T-cell (primary cell): ENCODE measurements around the gene ZDHHC17. TPM values are rescaled to one million over a fixed set of nuclear protein-coding genes. Genes with fewer than 3 reads are reported as not detected.

Experiments
- ATAC-seq, 4 experiments: fragments of 200-7000 bp in 3 of 4; fragments of 150-1000 bp in 1 of 4; cut with Tn5 transposase; replicated peaks in 1 of 4; 1 replicate in 3 of 4; 2 replicates in 1 of 4; pipeline ENCODE4 v1.10.0; 2021; ENCODE audit warnings: moderate library complexity in 3 of 4, mild to moderate bottlenecking in 2 of 4, moderate number of reproducible peaks in 1 of 4
- CTCF ChIA-PET, 2 donors: fragments of 300-600 bp; sonication (Branson Sonifier 250); formaldehyde crosslinking; loops; one replicate each; lab custom pipeline; 2022; ENCODE audit warnings: antibody characterized with exemption in 2 of 2; lab: Charles Lee
- POLR2A ChIA-PET, 2 donors: fragments of 300-600 bp; sonication (Branson Sonifier 250); formaldehyde crosslinking; loops; one replicate each; lab custom pipeline; 2022; ENCODE audit warnings: antibody characterized with exemption in 2 of 2; lab: Charles Lee
- DNase-seq, 35 experiments: peaks; one replicate each; pipeline versions ENCODE4 v3.0.0 to v3.0.0-alpha.2; 2013 to 2023
- H3K27ac ChIP-seq: one replicate; pipeline ENCODE4 v1.5.1; 2013; ENCODE audit warnings: low read length
- H3K27me3 ChIP-seq, 2 experiments: replicated peaks in 1 of 2; 1 replicate in 1 of 2; 2 replicates in 1 of 2; pipeline versions ENCODE4 v1.6.1 to v1.7.0; 2013; ENCODE audit warnings: low read length in 1 of 2, mixed read lengths in 1 of 2; ENCODE audit not compliant: control insufficient read depth in 2 of 2, insufficient read depth in 2 of 2; ENCODE audit errors: extremely low read depth in 1 of 2
- H3K36me3 ChIP-seq, 2 donors: 1 replicate in 1 of 2; 2 replicates in 1 of 2; pipeline versions ENCODE4 v1.6.1 to v1.7.0; 2013; ENCODE audit warnings: low read length in 1 of 2; ENCODE audit not compliant: control insufficient read depth in 2 of 2, insufficient read depth in 1 of 2; ENCODE audit errors: extremely low read depth in 1 of 2
- H3K4me1 ChIP-seq, 2 experiments: 1 replicate in 1 of 2; 2 replicates in 1 of 2; pipeline versions ENCODE4 v1.6.1 to v1.7.0; 2013; ENCODE audit warnings: low read length in 2 of 2, mixed read lengths in 1 of 2; ENCODE audit not compliant: insufficient read depth in 2 of 2, control insufficient read depth in 1 of 2; ENCODE audit errors: extremely low read depth in 1 of 2
- H3K4me3 ChIP-seq, 2 donors: 1 replicate in 1 of 2; 2 replicates in 1 of 2; pipeline versions ENCODE4 v1.5.1 to v1.7.0; 2013; ENCODE audit warnings: mild to moderate bottlenecking in 2 of 2, low read length in 1 of 2, moderate library complexity in 1 of 2; ENCODE audit not compliant: control insufficient read depth in 1 of 2; ENCODE audit errors: extremely low read depth in 1 of 2
- H3K9me3 ChIP-seq: 2 replicates; pipeline ENCODE4 v1.7.0; 2013
- H3K27ac Mint-ChIP-seq, 2 donors: one replicate each; pipeline ENCODE4 v1.8.0; 2020 to 2021; ENCODE audit warnings: mild to moderate bottlenecking in 2 of 2, mixed read lengths in 2 of 2
- H3K27me3 Mint-ChIP-seq, 2 donors: one replicate each; pipeline ENCODE4 v1.8.0; 2021 to 2022; ENCODE audit warnings: mixed read lengths in 2 of 2
- H3K36me3 Mint-ChIP-seq: one replicate; pipeline ENCODE4 v1.8.0; 2021; ENCODE audit warnings: mixed read lengths
- H3K4me1 Mint-ChIP-seq, 3 donors: one replicate each; pipeline ENCODE4 v1.8.0; 2020 to 2022; ENCODE audit warnings: mixed read lengths in 3 of 3, mild to moderate bottlenecking in 1 of 3
- H3K4me3 Mint-ChIP-seq, 3 donors: one replicate each; pipeline ENCODE4 v1.8.0; 2020 to 2022; ENCODE audit warnings: mild to moderate bottlenecking in 3 of 3, mixed read lengths in 3 of 3, moderate library complexity in 3 of 3
- H3K9me3 Mint-ChIP-seq, 3 donors: one replicate each; pipeline ENCODE4 v1.8.0; 2020 to 2022; ENCODE audit warnings: mixed read lengths in 3 of 3
- WGBS: methylation state at CpG from one replicate; pipeline ENCODE4 v1.1.5; 2013; ENCODE audit warnings: missing lambda C conversion rate; ENCODE audit not compliant: insufficient coverage; 5-methylcytosine and 5-hydroxymethylcytosine counted together
- total RNA-seq, 35 experiments: library from RNA in 6 of 35; stranded (reverse) in 6 of 35; fragments of 120-200 nt in 1 of 35; gene quantifications; one replicate each; pipeline versions ENCODE4 v1.2.1 to v1.2.4 and lab custom pipeline; 2013 to 2026

ZDHHC17 gene
- total RNA-seq, 5 donors from 2014 or later (not counting 1 experiment from before 2014, with no cell fraction given), result 39.8 to 58.9 (median 42.9) TPM

DNA sequence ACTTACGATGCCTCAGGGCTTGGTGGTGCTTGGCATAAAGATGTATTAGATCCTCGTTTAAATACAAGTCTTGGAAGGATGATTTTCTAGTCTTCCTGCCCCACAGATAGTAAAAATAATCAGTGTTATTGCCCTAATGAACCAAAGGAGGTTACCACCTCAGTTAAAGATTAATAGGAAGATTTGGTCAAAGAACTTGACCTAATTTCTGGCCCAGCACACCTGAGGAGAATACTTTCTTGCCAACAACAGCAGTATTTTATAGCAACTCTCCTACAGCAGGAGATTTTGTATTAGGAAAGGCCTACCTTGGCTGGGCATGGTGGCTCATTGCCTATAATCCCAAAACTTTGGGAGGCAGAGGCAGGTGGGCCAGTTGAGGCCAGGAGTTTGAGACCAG is 83.3 kb downstream of the ZDHHC17 start:
- H3K9me3 Mint-ChIP-seq, result no peaks in the 10 kb centered on the region
- Histone ChIP-seq H3K9me3 (no peaks in the 10 kb centered on the region), H3K27ac (no peak overlapping the region), H3K4me3 (no peak overlapping the region), H3K36me3 (peaks cover 0 to 38% of the 10 kb centered on the region in 2 donors), H3K4me1 (no peaks in the 10 kb centered on the region), H3K27me3 (no peaks in the 10 kb centered on the region)
- H3K4me3 Mint-ChIP-seq, result no peak overlapping the region
- POLR2A ChIA-PET, result interaction anchor here in 1 of 2 donors (0.6 kb wide), 1 partner anchor 11 kb away, joined by 3 read pairs; no protein-coding TSS in a partner anchor
- no CpG with 5 or more reads among the region's 2 CpGs for WGBS
- no peak for ATAC-seq
- H3K36me3 Mint-ChIP-seq, result peaks cover 51% of the 10 kb centered on the region
- no peaks in the 10 kb centered on the region for H3K27me3 Mint-ChIP-seq
- no peak overlapping the region for H3K27ac Mint-ChIP-seq
- no peak for DNase-seq
- H3K4me1 Mint-ChIP-seq, result no peaks in the 10 kb centered on the region
- CTCF ChIA-PET, result no interaction called here

DNA sequence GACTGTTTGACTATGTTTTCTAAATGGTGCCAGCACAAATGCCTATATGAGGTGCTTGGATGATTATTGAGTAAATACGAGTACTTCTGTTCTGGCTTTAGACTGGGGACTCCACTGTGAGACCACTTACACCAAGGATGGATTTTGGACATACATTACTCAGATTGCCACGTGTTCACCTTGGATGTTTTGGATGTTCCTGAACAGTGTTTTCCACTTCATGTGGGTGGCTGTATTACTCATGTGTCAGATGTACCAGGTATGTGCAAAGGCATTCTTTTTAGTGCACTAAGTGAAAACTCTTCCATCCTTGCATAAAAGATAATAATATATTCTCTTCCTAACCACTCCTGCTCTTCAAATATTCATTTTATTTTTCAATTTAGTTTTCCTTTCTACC is 84.2 kb downstream of the ZDHHC17 start:
- Histone ChIP-seq H3K4me3 (no peak overlapping the region), H3K36me3 (peaks cover 0 to 36% of the 10 kb centered on the region in 2 donors), H3K27me3 (no peaks in the 10 kb centered on the region), H3K4me1 (no peaks in the 10 kb centered on the region), H3K9me3 (no peaks in the 10 kb centered on the region), H3K27ac (no peak overlapping the region)
- no peak overlapping the region for H3K4me3 Mint-ChIP-seq
- H3K27me3 Mint-ChIP-seq, result no peaks in the 10 kb centered on the region
- H3K4me1 Mint-ChIP-seq, result no peaks in the 10 kb centered on the region
- ChIA-PET CTCF (interaction anchor here in 1 of 2 donors (0.7 kb wide), 1 partner anchor 382 kb away, joined by 3 read pairs; no protein-coding TSS in a partner anchor), POLR2A (no interaction called here)
- H3K9me3 Mint-ChIP-seq, result peaks cover 0 to 2% (median 0%) of the 10 kb centered on the region in 3 donors
- peaks cover 56% of the 10 kb centered on the region for H3K36me3 Mint-ChIP-seq
- no peak overlapping the region for H3K27ac Mint-ChIP-seq
- 100% methylated on average over 1 of the region's 2 CpGs for WGBS
- no peak for DNase-seq
- ATAC-seq, result no peak

DNA sequence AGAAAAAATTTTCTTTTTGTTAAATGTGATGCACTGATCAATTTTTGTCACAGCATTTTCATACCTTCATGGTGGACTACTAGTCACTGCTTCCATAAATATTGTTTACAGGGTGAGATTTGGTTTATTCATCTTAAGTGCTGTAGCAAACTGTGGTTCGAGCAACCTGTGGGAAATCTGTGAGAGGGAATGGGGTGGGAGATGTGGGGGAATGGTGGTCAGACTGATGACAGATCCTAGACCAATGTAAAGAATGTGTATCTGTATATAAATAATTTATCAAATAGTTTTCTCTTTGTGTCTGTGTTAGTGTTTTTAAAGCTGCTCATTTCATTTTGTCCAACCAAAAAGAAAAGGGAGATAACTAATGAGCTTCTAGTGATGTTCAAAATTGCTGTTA is 88.2 kb downstream of the ZDHHC17 start:
- H3K4me3 Mint-ChIP-seq, result no peak overlapping the region
- no peaks in the 10 kb centered on the region for H3K27me3 ChIP-seq
- H3K4me1 Mint-ChIP-seq, result no peaks in the 10 kb centered on the region
- peaks cover 68% of the 10 kb centered on the region for H3K36me3 Mint-ChIP-seq
- H3K27ac Mint-ChIP-seq, result no peak overlapping the region
- H3K27ac ChIP-seq, result no peak overlapping the region
- DNase-seq (no peak), ATAC-seq (no peak)
- H3K27me3 Mint-ChIP-seq, result no peaks in the 10 kb centered on the region
- CTCF ChIA-PET, result no interaction called here
- no peaks in the 10 kb centered on the region for H3K4me1 ChIP-seq
- 100% methylated on average over 1 of the region's 1 CpG for WGBS
- POLR2A ChIA-PET, result interaction anchor here in 1 of 2 donors (0.6 kb wide), 1 partner anchor 507 kb away, joined by 3 read pairs; no protein-coding TSS in a partner anchor
- peaks cover 0 to 7% (median 5%) of the 10 kb centered on the region in 3 donors for H3K9me3 Mint-ChIP-seq
- H3K36me3 ChIP-seq, result peaks cover 6 to 26% of the 10 kb centered on the region in 2 donors
- H3K4me3 ChIP-seq, result no peak overlapping the region
- no peaks in the 10 kb centered on the region for H3K9me3 ChIP-seq

- CTCF ChIA-PET, result no interaction called here
- Histone ChIP-seq H3K4me3 (no peak overlapping the region), H3K36me3 (peaks cover 6 to 11% of the 10 kb centered on the region in 2 donors), H3K27me3 (no peaks in the 10 kb centered on the region), H3K27ac (no peak overlapping the region), H3K9me3 (no peaks in the 10 kb centered on the region), H3K4me1 (no peaks in the 10 kb centered on the region)
- no peak for DNase-seq
- peaks cover 54% of the 10 kb centered on the region for H3K36me3 Mint-ChIP-seq
- peaks cover 0 to 7% (median 5%) of the 10 kb centered on the region in 3 donors for H3K9me3 Mint-ChIP-seq
- no peak overlapping the region for H3K27ac Mint-ChIP-seq
- POLR2A ChIA-PET, result no interaction called here
- 100% methylated on average over 2 of the region's 4 CpGs for WGBS
- no peak overlapping the region for H3K4me3 Mint-ChIP-seq
- ATAC-seq, result no peak
- H3K27me3 Mint-ChIP-seq, result no peaks in the 10 kb centered on the region
- no peaks in the 10 kb centered on the region for H3K4me1 Mint-ChIP-seq
Observed at GRCh38 chr12:76855271-76855670, 91.4 kb downstream of the ZDHHC17 start.

GRCh38 chr12:76856018-76856644 is 92.2 kb downstream of the ZDHHC17 start:
- H3K27ac ChIP-seq, result no peak overlapping the region
- no peaks in the 10 kb centered on the region for H3K9me3 ChIP-seq
- Mint-ChIP-seq H3K9me3 (peaks cover 0 to 7% (median 5%) of the 10 kb centered on the region in 3 donors), H3K4me3 (no peak overlapping the region), H3K4me1 (no peaks in the 10 kb centered on the region), H3K27ac (no peak overlapping the region), H3K27me3 (no peaks in the 10 kb centered on the region), H3K36me3 (peaks cover 48% of the 10 kb centered on the region)
- H3K4me3 ChIP-seq, result no peak overlapping the region
- no peak for DNase-seq
- H3K4me1 ChIP-seq, result no peaks in the 10 kb centered on the region
- no peak for ATAC-seq
- peaks cover 3 to 6% of the 10 kb centered on the region in 2 donors for H3K36me3 ChIP-seq
- ChIA-PET POLR2A (no interaction called here), CTCF (no interaction called here)
- no peaks in the 10 kb centered on the region for H3K27me3 ChIP-seq
- no CpG with 5 or more reads among the region's 1 CpG for WGBS

DNA sequence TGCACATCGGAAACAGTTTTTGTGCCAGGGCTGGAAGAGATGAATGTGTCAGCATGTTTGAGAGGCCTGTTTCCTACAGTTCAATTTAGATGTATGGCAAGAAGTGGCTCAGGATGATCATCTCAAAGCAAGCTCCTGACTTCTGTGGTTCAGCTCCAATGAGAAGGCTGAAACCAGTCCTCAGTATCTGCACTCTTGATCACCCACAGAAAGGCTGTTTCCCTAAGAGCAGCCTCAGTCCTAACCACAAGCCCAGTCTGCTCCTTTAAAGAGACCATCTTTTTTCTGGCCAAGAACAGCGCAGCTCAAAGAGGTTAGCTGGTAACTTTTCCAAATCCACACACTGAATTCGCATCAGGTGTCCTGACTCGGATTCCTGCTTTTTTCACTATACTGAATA is 95.7 kb downstream of the ZDHHC17 start:
- no peaks in the 10 kb centered on the region for H3K27me3 ChIP-seq
- no peak for ATAC-seq
- H3K9me3 Mint-ChIP-seq, result peaks cover 0 to 7% (median 4%) of the 10 kb centered on the region in 3 donors
- no peak overlapping the region for H3K27ac ChIP-seq
- H3K9me3 ChIP-seq, result no peaks in the 10 kb centered on the region
- H3K4me3 ChIP-seq, result no peak overlapping the region
- H3K4me1 Mint-ChIP-seq, result no peaks in the 10 kb centered on the region
- H3K36me3 ChIP-seq, result peaks cover 0 to 6% of the 10 kb centered on the region in 2 donors
- 69% methylated on average over 3 of the region's 4 CpGs for WGBS
- H3K27me3 Mint-ChIP-seq, result peaks cover 0 to 8% of the 10 kb centered on the region in 2 donors
- no peak for DNase-seq
- H3K36me3 Mint-ChIP-seq, result peaks cover 23% of the 10 kb centered on the region
- no peak overlapping the region for H3K4me3 Mint-ChIP-seq
- ChIA-PET POLR2A (no interaction called here), CTCF (no interaction called here)
- no peaks in the 10 kb centered on the region for H3K4me1 ChIP-seq
- no peak overlapping the region for H3K27ac Mint-ChIP-seq
